LHCN-M2 (cell line): ENCODE results near the gene CDCP1. TPM values are rescaled to one million over a fixed set of nuclear protein-coding genes. Genes with fewer than 3 reads are reported as not detected.

Experiments used
- total RNA-seq: library from RNA; depleted of rRNA; stranded (reverse); fragments of >200 nt; gene quantifications from 2 replicates; pipeline ENCODE4 v1.2.3, GENCODE V29; 2014; rRNA removed

Gene CDCP1
- total RNA-seq, 1 experiment from 2014 or later = 19.6 TPM

Other genes starting within 250 kb of the CDCP1 start
- gene ZDHHC3, start 170.2 kb downstream of the CDCP1 start, total RNA-seq = 50.1 and 61.3 TPM in 2 replicates
- gene EXOSC7, start 170.1 kb downstream of the CDCP1 start, total RNA-seq = 53.7 and 58.7 TPM in 2 replicates
- gene CLEC3B, start 120.1 kb downstream of the CDCP1 start, total RNA-seq = 0.38 and 0.40 TPM in 2 replicates
- 178 and 181 TPM in 2 replicates for gene TMEM158, start 79.9 kb upstream of the CDCP1 start, total RNA-seq
- gene LARS2, start 242.2 kb upstream of the CDCP1 start, total RNA-seq = 23.7 and 24.1 TPM in 2 replicates